CD4-positive, alpha-beta T cell treated with Interleukin-4 for 4 hours (primary cell): ENCODE measurements around the gene UPP1.
"Not testable (repeated sequence)": the region's sequence is repeated elsewhere in the genome, so short reads cannot be mapped to it uniquely, and the experiment has no call there.

ENCODE experiments used
- DNase-seq: peaks from one replicate; pipeline ENCODE4 v3.0.0-alpha.2; 2020

Gene UPP1

DNA sequence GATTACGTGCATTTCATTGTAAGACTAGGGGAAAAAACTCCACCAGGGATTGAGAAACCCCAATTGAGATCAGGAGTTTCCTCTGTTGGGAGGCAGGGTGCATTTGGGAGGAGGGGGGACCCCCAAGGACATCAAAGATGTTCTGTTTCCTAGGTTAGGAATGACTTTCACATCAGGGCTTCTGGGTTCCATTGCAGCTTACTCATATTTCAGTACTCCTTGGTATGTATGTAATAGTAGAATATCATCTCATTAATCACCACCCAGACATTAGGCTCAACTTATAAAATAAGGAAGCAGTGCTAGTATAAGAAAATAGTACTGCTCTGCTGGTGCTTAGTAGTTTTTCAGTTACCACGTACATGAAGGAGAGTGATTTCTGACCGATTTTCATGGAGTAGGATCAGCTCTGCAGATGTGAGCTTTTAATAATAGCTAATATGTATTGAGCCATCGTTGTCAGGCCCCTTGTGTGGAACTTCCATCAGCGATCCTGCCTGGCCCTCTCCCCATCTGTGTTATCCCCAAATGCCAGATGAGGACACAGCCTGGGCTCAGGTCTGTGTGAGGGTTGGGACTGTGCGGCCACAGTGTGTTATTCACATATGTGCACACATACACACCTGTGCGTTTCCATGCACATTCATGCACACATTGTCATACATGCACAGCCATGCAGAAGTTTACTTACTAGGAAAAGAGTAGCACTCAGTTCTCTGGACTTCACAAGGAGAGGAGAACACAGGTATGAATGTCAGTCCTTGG, 23.5 kb downstream of the UPP1 start:
- no peak for DNase-seq

DNA sequence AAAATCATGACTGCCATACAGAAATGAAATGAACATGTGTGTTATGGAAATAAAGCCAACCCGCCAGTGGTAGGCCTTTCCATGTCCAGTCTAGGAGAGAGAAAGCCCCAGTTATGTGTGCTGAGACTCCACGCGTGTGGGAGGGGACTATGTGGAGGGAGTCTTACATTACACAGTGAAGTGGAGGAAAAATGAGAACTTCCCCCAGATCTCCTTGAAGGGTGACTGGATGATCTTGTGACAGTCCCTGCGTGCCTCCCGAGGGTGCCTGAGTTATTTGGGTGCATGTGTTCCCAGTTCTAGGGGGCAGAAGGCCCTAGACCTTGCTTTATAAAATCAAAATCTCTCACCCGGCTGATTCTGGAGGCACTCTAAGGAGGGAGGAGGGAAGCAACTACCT, 24.2 kb downstream of the UPP1 start:
- no peak for DNase-seq

DNA sequence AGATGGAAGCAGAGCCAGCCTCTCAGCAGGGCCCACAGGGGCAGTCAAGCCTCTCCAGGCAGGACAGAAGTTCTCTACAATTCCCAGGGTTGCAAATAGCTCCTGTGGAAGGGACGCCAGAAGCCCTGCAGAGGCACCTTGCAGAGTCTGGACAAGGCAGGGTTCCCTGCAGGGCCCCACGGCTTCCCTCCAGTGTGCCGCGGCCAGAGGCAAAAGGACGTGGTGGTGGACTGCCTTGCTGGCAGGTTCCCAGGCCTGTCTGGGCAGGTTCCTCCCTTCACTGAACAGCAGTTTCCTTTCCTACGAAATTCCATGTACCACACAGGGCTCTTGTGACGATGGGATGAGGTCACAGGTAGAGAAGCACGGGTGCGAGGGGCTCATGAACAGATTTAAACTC, 25.1 kb downstream of the UPP1 start:
- no peak for DNase-seq

DNA sequence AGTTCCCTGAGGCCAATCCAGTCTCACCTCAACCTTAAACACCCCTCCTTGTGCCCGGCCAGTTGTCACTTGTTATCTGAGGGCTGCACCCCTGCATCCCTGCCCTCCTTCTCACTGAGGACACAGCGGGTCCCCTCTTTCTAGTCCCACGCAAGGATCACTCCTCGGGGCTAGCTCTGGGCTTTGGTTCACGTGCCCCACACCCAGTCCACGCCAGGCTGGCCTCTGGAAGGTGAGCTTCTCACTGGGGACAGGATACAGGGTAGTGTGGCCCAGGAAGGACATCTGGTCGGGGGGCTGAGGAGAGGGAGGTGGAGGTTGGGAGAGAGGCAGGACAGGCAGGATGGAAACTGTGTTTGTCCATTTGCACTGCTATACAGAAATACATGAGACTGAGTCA, 25.5 kb downstream of the UPP1 start:
- DNase-seq = no peak

DNA sequence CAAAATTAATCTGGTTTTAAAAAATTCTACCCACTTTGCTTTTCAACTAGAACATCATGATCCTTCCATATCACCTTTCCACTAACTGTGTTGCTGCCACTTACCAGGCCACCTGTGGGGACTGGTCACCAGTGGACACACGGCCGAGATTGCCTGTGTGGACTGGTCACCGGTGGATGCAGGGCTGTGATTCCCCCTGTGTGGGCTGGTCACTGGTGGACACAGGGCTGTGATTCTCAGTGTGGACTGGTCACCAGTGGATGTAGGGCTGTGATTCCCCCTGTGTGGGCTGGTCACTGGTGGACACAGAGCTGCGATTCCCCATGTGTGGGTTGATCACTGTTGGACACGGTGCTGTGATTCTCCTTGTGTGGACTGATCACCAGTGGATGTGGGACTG, 27.0 kb downstream of the UPP1 start:
- DNase-seq = no peak

DNA sequence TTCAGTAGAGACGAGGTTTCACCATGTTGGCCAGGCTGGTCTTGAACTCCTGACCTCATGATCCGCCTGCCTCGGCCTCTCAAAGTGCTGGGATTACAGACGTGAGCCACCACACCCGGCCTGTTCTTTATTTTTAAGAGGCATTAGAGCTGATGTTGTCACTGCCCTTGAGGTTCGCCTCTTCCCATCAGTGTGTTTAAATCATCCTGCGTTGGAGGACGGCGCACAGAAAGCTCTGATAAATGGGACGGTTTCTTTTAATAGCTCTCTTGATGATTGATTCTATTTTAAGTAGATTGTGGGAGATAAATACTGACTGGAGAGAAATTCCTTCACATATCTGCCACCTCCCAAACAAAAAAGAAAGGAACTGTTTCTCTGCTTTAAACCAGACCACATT, 29.0 kb downstream of the UPP1 start:
- no peak for DNase-seq

DNA sequence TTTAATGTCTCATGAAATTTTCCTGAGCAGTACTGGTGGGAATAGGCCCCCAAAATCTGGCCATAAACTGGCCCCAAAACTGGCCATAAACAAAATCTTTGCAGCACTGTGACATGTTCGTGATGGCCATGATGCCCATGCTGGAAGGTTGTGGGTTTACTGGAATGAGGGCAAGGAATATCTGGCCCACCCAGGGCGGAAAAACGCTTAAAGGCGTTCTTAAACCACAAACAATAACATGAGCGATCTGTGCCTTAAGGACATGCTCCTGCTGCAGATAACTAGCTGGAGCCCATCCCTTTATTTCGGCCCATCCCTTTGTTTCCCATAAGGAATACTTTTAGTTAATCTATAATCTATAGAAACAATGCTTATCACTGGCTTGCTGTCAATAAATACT, 31.5 kb downstream of the UPP1 start:
- not testable (repeated sequence) for DNase-seq

DNA sequence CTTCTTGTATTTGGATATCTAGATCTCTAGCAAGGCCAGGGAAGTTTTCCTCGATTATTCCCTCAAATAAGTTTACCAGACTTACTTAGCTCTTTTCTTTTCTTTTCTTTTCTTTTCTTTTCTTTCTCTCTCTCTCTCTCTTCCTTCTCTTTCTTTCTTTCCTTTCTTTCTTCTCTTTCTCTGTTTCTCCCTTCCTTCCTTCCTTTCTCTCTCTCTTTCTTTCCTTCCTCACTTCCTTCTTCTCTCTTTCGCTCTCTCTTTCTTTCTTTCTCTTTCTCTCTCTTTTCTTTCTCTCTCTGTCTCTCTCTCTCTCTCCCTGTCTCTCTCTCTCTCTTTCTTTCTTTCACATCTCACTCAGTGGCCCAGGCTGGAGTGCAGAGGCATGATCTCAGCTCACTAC, 37.0 kb downstream of the UPP1 start:
- no peak for DNase-seq

DNA sequence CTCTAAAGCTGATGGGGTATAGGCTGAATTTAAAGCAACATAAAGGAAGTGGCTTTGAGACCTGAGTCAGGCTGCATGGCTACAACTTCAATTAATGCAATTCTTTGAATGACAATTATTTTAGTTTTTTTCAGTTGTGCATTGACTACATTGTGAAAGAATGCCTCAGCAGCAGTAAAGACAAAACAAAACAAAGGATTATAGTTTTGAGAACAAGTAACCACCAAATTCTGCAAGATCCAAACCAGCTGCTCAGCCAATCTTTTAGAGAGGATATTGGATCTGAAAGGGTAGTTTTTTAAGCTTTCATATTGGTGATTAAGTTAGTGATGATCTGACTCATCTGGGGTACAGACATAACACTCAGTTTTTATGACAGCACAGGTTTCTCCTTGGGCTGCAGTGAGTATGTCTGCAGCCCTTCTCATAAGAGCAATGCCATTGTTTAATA, 41.6 kb downstream of the UPP1 start:
- no peak for DNase-seq

DNA sequence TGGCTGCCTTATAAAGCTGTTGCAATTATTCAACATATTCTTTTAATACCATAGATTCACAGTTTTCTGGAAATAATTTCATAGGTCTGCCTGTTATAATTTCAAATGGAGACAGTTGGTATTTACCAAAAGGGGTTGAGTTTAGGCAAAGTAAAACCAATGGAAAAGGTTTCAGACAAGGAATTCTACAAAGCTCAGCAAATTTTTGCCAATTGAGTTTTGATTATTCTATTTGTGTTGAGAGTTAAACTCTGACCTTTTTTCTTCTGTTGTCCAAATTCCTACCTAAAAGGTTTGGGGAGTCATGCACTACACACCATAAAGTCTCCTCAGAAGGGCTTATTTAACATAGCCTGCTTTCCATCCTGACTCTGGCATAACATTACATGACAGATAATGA, 43.7 kb downstream of the UPP1 start:
- no peak for DNase-seq

DNA sequence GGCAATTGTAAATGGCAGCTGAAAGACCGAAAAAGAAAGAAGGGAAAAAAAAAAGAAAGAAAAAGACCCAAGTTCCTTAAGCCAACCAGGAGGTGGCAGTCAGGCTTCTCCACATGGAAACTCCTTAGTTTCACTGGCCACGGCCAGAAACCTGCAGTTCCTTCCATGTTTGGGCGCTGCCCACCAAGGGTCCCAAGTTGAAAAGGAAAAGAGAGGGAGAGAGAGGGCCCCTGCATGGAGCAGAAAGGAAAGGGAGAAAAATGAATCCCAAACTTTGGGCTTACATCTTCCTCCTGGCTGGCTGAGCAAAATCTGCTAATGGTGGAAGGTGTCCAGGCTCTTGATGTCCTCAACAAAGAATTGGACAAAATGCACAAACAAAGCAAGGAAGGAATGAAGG, 50.4 kb downstream of the UPP1 start:
- no peak for DNase-seq

DNA sequence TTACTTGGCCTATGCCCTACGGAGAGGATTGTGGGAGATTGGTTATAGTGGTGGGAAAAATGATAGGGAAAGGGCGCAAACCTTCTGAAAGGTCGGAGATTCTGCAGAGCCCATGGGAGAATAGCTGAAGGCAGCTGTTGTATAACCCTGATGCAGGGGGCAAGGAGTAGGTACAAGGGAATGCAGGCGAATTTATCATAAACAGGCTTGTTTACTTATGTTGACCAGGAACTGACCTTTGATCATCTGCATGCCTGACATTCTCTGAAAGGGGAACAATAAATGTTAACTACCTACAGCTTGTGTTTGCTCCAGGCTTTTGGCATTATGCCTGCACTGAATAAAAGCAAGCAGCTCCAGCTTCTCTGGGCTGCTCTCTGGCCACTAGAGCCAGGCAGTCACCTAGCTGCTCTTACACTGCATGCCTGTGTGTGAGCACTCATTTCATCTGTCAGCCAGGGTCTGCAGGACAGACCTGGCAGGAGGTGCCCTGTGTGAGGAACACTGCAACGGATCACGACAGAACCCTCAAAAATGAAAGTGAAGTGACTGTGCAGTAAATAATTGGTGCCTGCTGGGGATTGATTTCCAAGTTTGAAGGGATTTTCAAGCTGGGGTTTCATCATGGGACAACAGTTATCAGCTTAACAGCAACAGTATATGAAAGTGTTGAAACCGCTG, 51.1 kb downstream of the UPP1 start:
- no peak for DNase-seq

DNA sequence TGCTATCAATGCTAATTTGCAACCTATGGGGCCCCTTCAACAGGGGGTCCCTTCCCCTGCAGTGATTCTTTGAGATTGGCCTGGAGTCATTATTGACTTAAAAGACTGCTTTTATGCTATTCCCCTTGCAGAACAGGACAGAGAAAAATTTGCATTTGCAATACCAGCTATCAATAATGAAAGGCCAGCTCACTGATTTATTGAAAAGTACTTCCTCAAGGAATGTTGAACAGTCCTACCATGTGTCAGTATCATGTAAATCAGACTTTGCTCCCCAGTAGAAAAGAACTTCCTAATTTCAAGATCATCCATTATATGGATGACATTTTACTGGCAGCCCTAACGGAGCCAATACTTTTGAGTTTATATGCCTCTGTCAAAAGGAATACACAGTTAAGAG, 52.5 kb downstream of the UPP1 start:
- DNase-seq = no peak

DNA sequence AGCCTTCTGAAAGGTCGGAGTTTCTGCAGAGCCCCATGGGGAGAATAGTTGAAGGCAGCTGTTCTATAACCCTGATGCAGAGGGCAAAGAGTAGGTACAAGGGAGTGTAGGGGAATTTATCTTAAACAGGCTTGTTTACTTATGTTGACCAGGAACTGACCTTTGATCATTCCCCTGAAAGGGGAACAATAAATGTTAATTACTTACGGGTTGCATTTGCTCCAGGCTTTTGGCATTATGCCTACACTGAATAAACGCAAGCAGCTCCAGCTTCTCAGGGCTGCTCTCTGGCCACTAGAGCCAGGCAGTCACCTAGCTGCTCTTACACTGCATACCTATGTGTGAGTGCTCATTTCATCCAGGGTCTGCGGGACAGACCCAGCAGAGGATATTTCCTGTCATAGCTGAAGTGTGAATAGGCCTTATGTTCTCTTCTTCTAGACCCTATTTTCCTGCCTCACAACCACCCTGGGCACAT, 55.3 kb downstream of the UPP1 start:
- DNase-seq = no peak

DNA sequence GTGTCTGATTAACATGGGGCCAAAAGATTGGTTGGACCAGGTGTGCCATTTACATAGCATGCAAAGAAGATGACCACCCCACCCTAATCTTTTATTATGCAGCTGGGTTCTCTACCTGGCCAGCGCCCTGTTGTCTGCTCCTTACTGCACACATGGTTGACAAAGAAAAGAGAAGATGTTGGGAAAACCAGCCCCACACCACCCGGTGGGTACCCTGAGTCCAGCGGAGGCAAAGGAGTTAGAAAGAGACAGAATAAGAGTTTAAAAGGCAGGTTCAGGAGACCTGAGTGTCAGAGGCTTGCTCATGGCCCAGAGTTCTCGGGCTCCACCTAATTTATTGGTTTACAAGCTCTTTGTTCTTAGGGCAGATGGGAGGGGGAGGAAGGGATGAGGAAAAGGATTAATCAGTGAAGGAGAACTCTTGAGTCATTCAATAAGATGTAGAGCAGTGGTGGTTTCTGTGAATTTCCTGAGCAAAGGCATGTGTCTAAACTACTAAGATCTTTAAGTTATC, 58.1 kb downstream of the UPP1 start:
- no peak for DNase-seq

DNA sequence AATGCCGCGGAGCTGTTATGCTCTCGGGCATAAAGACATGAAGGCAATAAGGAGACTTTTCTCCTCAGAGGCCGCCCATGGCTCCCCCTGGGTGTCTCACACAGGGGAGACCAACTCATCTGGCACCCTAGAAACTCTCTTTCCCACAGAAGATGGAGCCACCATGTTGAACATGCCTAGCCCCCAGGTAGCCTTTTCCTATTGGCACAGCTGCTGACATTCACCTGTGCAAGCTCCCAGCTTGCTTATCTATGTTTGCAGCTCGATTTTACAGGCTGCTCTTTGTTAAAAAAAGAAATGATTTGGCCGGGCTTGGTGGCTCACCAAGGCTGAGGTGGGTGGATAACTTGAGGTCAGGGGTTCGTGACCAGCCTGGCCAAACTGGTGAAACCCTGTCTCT, 58.6 kb downstream of the UPP1 start:
- not testable (repeated sequence) for DNase-seq

DNA sequence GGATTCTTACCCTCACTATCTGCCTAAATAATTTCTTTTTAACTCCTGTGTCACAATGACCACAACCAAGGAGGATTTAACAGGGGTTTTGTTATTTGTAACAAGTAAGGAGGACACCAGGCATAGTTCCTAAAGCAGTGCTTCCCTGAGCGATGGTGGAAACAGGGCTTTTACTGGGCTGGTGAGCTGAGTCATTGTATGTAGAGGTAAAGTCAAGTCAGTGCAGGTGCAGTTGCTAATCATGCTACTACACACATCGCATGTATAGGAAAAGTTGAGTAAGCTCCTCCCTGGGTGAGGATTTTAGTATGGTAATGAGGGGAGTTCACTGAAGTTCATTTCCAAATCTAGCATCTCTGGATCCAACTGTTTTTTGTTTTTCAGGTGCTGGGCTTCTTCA, 59.2 kb downstream of the UPP1 start:
- no peak for DNase-seq

DNA sequence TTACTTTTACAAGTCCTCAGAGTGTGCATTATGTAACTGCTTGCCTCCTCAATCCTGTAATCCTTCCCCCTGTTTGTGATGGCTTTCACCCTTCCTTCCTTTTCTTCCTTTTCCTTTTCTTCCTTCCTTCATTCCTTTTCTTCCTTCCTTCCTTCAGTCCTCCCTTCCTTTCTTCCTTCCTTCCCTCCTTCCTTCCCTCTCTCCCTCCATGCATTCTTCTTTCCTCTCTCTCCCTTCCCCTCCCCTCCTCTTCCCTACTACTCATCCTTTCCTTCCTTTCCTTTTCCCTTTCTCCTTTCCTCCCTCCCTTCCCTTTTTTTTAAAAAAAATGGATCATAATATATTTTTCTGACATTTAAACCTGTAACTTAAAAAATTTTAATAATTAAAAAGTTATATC, 60.0 kb downstream of the UPP1 start:
- no peak for DNase-seq

DNA sequence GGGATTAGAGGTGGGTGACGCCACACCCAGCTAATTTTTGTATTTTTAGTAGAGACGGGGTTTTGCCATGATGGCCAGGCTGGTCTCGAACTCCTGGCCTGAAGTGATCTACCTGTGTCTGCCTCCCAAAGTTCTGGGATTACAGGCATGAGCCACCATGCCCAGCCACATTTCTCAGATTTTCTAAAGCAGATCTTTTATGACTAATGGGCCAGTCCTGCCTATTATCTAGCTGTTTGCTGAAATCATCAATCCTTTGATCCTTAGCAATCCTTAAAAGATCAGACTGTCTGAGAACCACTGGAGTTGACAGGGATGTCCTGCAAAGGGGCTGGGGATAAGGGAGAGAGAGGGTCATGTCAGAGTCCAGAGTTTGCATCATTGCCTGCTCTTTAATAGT, 61.0 kb downstream of the UPP1 start:
- DNase-seq = no peak

DNA sequence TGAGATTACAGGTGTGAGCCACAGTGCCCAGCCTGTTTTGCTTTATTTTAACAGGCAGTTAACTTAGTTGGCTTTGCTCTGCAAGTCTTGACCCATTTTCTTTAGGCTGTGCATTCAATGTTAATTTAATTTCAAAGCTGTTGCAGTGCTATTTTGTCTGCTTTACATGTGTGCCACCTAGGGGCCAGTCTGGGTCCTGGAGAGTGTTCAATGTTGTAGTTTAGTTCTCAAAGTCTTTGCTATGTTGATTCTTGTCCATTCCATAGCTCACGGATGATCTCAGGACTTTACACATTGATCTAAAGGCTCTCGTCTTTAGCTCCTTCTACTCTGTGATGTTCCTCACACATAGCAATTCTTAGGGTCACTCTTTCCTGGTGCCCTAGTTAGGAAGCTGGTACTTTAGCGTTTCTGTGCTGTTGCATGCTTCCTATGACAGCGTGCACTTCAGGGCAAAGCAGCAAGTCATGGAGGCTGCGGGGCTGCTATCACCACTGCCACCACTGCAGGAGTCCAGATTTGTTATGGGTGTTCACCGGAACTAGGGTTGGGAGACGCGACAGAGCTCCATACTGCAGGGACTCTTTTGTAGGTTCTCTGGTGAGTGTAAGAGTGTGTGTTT, 65.8 kb downstream of the UPP1 start:
- DNase-seq = peak; percentile 31
